Activated naive CD4-positive, alpha-beta T cell treated with anti-CD3 and anti-CD28 coated beads for 36 hours (primary cell): ENCODE results near the gene MROH8. TPM values are rescaled to one million over a fixed set of nuclear protein-coding genes. Genes with fewer than 3 reads are reported as not detected.

ENCODE experiments used
- CTCF ChIA-PET: fragments of 350-600 bp; sonication (Branson Sonifier 250); formaldehyde crosslinking; loops from one replicate; lab custom pipeline; 2021; ENCODE audit warnings: antibody characterized with exemption; lab: Charles Lee
- DNase-seq: peaks from one replicate; pipeline ENCODE4 v3.0.0-alpha.2; 2020
- H3K27ac Mint-ChIP-seq: one replicate; pipeline ENCODE4 v1.8.0; 2021; ENCODE audit warnings: mild to moderate bottlenecking, mixed read lengths
- H3K27me3 Mint-ChIP-seq: one replicate; pipeline ENCODE4 v1.8.0; 2021; ENCODE audit warnings: low read depth, mixed read lengths
- H3K36me3 Mint-ChIP-seq: one replicate; pipeline ENCODE4 v1.8.0; 2021; ENCODE audit warnings: low read depth, mixed read lengths
- H3K4me1 Mint-ChIP-seq: one replicate; pipeline ENCODE4 v1.8.0; 2021; ENCODE audit warnings: low read depth, mixed read lengths
- H3K4me3 Mint-ChIP-seq: one replicate; pipeline ENCODE4 v1.8.0; 2021; ENCODE audit warnings: mild to moderate bottlenecking, moderate library complexity, mixed read lengths
- H3K9me3 Mint-ChIP-seq: one replicate; pipeline ENCODE4 v1.8.0; 2021; ENCODE audit warnings: mixed read lengths
- intact Hi-C: fragments of 100-400 bp; cut with micrococcal nuclease; formaldehyde crosslinking; loops from one replicate; pipeline ENCODE4 v1.15.1; 2023
- total RNA-seq, 2 experiments: library from RNA; stranded (reverse); gene quantifications; one replicate each; pipeline ENCODE4 v1.2.3, GENCODE V29; 2021

Gene MROH8
- total RNA-seq, 2 experiments from 2014 or later: 0.54 to 0.91 TPM

- H3K4me1 Mint-ChIP-seq: peaks cover 3% of the 10 kb centered on the region
- no peak overlapping the region for H3K27ac Mint-ChIP-seq
- H3K27me3 Mint-ChIP-seq: no peaks in the 10 kb centered on the region
- no peaks in the 10 kb centered on the region for H3K9me3 Mint-ChIP-seq
- peaks cover 29% of the 10 kb centered on the region for H3K36me3 Mint-ChIP-seq
- H3K4me3 Mint-ChIP-seq: no peak overlapping the region
- DNase-seq: no peak
- intact Hi-C loops: no loop called here
- CTCF ChIA-PET: interaction anchor here (0.6 to 2.1 kb wide), 4 partner anchors 14 to 148 kb away, joined by 3 to 10 read pairs (median 3); no protein-coding TSS in a partner anchor
Observed at GRCh38 chr20:37209661-37210314, 30.4 kb upstream of the MROH8 start.

DNA sequence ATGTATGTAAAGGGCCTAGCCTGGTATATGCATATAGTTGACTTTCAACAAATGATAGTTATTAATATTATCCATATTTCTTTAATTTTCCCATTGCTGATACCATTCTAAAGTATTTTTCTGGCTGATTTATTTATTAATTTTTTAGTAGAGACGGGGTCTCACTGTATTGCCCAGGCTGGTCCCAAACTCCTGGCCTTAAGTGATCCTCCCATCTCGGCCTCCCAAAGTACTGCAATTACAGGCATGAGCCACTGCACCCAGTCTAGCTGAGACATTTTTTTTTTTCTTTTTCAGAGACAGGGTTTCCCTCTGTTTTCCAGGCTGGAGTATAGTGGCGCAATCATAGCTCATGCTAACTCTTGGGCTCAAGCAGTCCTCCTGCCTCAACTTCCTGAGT, 29.8 kb upstream of the MROH8 start:
- H3K36me3 Mint-ChIP-seq: peaks cover 30% of the 10 kb centered on the region
- CTCF ChIA-PET: interaction anchor here (2.1 kb wide), 1 partner anchor 14 kb away, joined by 10 read pairs; no protein-coding TSS in a partner anchor
- H3K4me1 Mint-ChIP-seq: no peaks in the 10 kb centered on the region
- no peak for DNase-seq
- no peak overlapping the region for H3K4me3 Mint-ChIP-seq
- no peaks in the 10 kb centered on the region for H3K27me3 Mint-ChIP-seq
- no peaks in the 10 kb centered on the region for H3K9me3 Mint-ChIP-seq
- intact Hi-C loops: no loop called here
- no peak overlapping the region for H3K27ac Mint-ChIP-seq

DNA sequence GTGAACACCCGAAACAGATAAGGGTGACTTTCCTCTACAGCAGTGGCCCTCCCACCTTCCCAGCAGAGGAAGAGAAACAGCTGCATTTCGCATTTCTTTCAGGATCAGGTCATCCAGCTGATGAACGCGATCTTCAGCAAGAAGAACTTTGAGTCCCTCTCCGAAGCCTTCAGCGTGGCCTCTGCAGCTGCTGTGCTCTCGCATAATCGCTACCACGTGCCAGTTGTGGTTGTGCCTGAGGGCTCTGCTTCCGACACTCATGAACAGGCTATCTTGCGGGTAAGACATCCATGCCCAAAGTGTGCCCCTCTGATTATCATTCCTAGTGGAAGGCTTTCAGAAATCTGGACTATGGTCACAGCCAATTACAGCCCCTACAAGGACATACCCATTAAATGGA, 27.8 kb upstream of the MROH8 start:
- H3K27ac Mint-ChIP-seq: no peak overlapping the region
- CTCF ChIA-PET: no interaction called here
- intact Hi-C loops: no loop called here
- peaks cover 33% of the 10 kb centered on the region for H3K36me3 Mint-ChIP-seq
- H3K27me3 Mint-ChIP-seq: no peaks in the 10 kb centered on the region
- H3K9me3 Mint-ChIP-seq: no peaks in the 10 kb centered on the region
- DNase-seq: no peak
- no peak overlapping the region for H3K4me3 Mint-ChIP-seq
- H3K4me1 Mint-ChIP-seq: no peaks in the 10 kb centered on the region

- Mint-ChIP-seq H3K36me3 (peaks cover 42% of the 10 kb centered on the region), H3K9me3 (no peaks in the 10 kb centered on the region), H3K27me3 (no peaks in the 10 kb centered on the region), H3K4me1 (no peaks in the 10 kb centered on the region), H3K4me3 (no peak overlapping the region), H3K27ac (no peak overlapping the region)
- no peak for DNase-seq
- intact Hi-C loops: no loop called here
- CTCF ChIA-PET: interaction anchor here (1.6 to 2.4 kb wide), 3 partner anchors 10 to 27 kb away, joined by 4 to 10 read pairs (median 8); no protein-coding TSS in a partner anchor
Observed at GRCh38 chr20:37205794-37206193, 26.4 kb upstream of the MROH8 start.

DNA sequence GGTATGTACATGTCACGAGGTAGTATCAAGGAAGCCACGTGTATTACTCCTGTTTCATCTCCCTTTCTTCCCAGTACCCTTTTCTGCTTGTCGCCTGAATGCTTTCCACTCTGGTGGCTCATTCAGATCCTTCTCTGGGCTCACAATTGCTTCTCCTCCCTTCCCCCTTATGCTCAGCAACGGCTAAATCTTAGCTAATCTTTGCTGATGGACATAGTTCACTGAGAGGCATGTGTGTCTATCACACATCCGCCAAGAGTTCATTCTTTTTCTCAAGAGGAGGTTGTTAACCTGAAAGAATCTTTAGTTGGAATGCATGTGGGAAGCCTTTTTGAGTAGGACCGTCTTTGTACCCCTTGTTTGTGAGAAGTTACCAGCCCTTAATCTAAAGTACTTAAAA, 25.8 kb upstream of the MROH8 start:
- H3K9me3 Mint-ChIP-seq: no peaks in the 10 kb centered on the region
- H3K4me3 Mint-ChIP-seq: no peak overlapping the region
- H3K27me3 Mint-ChIP-seq: no peaks in the 10 kb centered on the region
- no peak for DNase-seq
- H3K36me3 Mint-ChIP-seq: peaks cover 47% of the 10 kb centered on the region
- no peaks in the 10 kb centered on the region for H3K4me1 Mint-ChIP-seq
- intact Hi-C loops: no loop called here
- no peak overlapping the region for H3K27ac Mint-ChIP-seq
- CTCF ChIA-PET: interaction anchor here (1.6 to 2.4 kb wide), 3 partner anchors 9 to 26 kb away, joined by 4 to 10 read pairs (median 8); no protein-coding TSS in a partner anchor

DNA sequence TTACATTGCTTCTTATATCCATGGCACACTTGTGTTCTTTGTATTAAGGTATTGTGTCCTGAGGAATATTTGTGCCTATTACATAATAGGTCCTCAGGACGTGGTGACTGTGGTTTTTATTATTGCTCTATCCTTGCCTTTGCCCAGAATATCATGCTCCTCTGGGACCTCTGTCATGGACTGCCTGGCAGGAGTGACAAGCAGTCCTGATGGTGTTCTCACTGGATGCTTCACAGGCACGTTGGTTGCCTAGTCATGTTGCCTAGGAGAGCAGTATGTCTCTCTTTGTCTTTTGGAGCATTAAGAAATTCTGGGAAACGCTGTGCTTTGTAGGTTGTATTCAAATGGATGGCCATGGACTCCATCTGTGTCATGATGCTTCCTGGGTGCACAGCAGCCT, 24.7 kb upstream of the MROH8 start:
- H3K27ac Mint-ChIP-seq: no peak overlapping the region

DNA sequence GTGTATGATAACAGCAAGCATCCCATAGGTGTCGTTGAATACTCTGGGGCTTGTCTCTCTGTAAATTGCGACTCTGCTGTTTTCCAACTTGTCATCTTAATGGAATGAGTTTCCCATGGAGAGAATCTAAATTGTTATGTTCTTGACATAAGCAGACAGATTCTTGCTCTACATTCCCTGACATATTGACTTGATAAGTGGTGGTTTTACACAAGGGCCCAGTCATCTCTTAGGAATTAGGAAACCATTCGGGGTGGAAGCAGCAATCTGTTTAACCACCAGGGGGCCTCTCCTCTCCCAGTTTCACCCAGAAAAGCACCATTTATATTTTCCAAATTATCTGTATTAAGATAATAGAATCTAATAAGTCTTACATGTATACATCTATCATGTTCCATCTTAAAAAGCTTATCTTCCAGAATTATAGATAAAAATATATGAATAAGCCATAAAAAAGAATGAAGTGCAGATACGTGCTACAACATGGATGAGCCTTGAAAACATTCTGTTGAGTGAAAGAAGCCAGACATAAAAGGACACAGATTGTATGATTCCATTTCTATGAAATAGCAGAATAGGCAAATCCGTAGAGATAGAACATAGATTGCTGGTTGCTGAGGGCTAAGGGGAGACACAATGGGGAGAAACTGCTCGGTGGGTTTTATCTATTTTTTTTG, 23.1 kb upstream of the MROH8 start:
- peak; percentile 37 for DNase-seq
- no peak overlapping the region for H3K27ac Mint-ChIP-seq
- H3K9me3 Mint-ChIP-seq: no peaks in the 10 kb centered on the region
- CTCF ChIA-PET: interaction anchor here (1.1 kb wide), 1 partner anchor 333 kb away, joined by 3 read pairs; no protein-coding TSS in a partner anchor
- intact Hi-C loops: loop anchor here (1.0 kb wide), 1 partner anchor 332 kb away; no protein-coding TSS in a partner anchor
- no peak overlapping the region for H3K4me3 Mint-ChIP-seq
- H3K4me1 Mint-ChIP-seq: no peaks in the 10 kb centered on the region
- H3K27me3 Mint-ChIP-seq: no peaks in the 10 kb centered on the region
- H3K36me3 Mint-ChIP-seq: peaks cover 46% of the 10 kb centered on the region

More for the DNA sequence above, 24.7 kb upstream of the MROH8 start:
- DNase-seq: no peak
- Mint-ChIP-seq H3K36me3 (peaks cover 44% of the 10 kb centered on the region), H3K27me3 (no peaks in the 10 kb centered on the region), H3K4me3 (no peak overlapping the region), H3K9me3 (no peaks in the 10 kb centered on the region), H3K4me1 (no peaks in the 10 kb centered on the region)
- intact Hi-C loops: no loop called here
- CTCF ChIA-PET: interaction anchor here (1.6 kb wide), 2 partner anchors 8 to 25 kb away, joined by 4 to 10 read pairs; no protein-coding TSS in a partner anchor

GRCh38 chr20:37201827-37202162, 22.4 kb upstream of the MROH8 start:
- no peaks in the 10 kb centered on the region for H3K27me3 Mint-ChIP-seq
- no peak overlapping the region for H3K27ac Mint-ChIP-seq
- CTCF ChIA-PET: interaction anchor here (1.0 to 1.8 kb wide), 3 partner anchors 10 to 333 kb away, joined by 3 to 14 read pairs (median 6); no protein-coding TSS in a partner anchor
- no peaks in the 10 kb centered on the region for H3K9me3 Mint-ChIP-seq
- no peak for DNase-seq
- peaks cover 50% of the 10 kb centered on the region for H3K36me3 Mint-ChIP-seq
- no peak overlapping the region for H3K4me3 Mint-ChIP-seq
- intact Hi-C loops: loop anchor here (1.0 kb wide), 1 partner anchor 333 kb away; no protein-coding TSS in a partner anchor
- peaks cover 5% of the 10 kb centered on the region for H3K4me1 Mint-ChIP-seq

GRCh38 chr20:37200926-37201826, 21.8 kb upstream of the MROH8 start:
- intact Hi-C loops: no loop called here
- Mint-ChIP-seq H3K36me3 (peaks cover 54% of the 10 kb centered on the region), H3K27me3 (no peaks in the 10 kb centered on the region), H3K9me3 (no peaks in the 10 kb centered on the region), H3K4me1 (peaks cover 9% of the 10 kb centered on the region), H3K27ac (no peak overlapping the region), H3K4me3 (no peak overlapping the region)
- CTCF ChIA-PET: interaction anchor here (1.0 to 3.0 kb wide), 5 partner anchors 9 to 334 kb away, joined by 3 to 14 read pairs (median 6); no protein-coding TSS in a partner anchor
- no peak for DNase-seq

DNA sequence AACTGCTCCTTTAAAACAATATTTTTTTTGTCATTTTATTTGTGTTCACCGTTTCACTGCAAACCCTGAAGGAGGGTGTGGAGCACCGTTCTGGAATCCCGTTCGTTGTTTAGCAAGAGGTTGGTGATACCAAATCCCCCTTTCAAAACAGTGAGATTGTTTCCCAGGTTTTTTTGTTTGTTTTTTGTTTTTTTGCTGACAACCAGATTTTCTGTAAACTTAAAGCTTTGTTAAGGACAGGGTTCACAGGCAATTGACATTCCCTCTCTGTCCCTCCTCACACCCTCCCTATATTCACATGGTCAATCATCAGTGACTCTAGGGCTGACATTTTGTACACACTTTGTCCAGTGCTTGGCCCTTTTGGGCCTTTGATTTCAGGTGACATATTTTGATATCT, 21.0 kb upstream of the MROH8 start:
- CTCF ChIA-PET: interaction anchor here (1.3 to 3.0 kb wide), 3 partner anchors 8 to 12 kb away, joined by 3 to 14 read pairs (median 11); no protein-coding TSS in a partner anchor
- no peaks in the 10 kb centered on the region for H3K27me3 Mint-ChIP-seq
- intact Hi-C loops: no loop called here
- no peak for DNase-seq
- H3K4me1 Mint-ChIP-seq: peaks cover 14% of the 10 kb centered on the region
- H3K4me3 Mint-ChIP-seq: no peak overlapping the region
- peaks cover 55% of the 10 kb centered on the region for H3K36me3 Mint-ChIP-seq
- H3K27ac Mint-ChIP-seq: no peak overlapping the region
- H3K9me3 Mint-ChIP-seq: no peaks in the 10 kb centered on the region

DNA sequence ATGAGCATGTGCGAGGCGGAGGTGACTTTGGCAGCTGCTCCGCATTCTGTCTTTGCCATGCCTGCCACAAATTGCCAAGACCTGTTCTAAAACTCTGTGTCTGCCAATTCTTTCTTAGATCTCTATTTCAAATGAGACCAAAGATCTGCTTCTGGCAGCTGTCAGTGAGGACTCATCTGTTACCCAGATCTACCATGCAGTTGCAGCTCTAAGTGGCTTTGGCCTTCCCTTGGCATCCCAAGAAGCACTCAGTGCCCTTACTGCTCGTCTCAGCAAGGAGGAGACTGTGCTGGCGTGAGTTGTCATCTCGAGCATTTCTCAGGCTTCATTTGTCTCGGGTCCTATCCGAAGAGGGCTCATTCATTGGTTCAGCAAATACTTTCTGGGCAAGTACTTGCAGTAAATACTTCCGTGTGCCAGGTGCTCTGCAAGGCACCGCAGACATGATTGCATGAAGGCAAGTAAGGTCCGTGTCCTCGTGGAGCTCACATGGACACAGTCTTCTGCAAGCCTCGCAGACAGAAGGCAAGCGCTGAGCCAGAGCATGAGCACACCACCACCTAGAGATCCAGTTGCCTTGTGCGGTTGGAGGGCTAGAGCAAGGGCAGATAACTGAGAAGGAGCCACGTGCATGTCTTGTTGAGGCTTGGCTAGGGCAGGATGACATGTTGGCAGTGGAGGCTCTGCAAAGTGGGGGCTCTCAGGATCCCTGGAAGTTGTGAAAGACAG, 19.7 kb upstream of the MROH8 start:
- CTCF ChIA-PET: interaction anchor here (1.2 to 3.0 kb wide), 2 partner anchors 9 to 336 kb away, joined by 4 to 11 read pairs; no protein-coding TSS in a partner anchor
- peaks cover 48% of the 10 kb centered on the region for H3K36me3 Mint-ChIP-seq
- H3K9me3 Mint-ChIP-seq: no peaks in the 10 kb centered on the region
- H3K27ac Mint-ChIP-seq: no peak overlapping the region
- H3K4me3 Mint-ChIP-seq: no peak overlapping the region
- no peaks in the 10 kb centered on the region for H3K27me3 Mint-ChIP-seq
- peaks cover 27% of the 10 kb centered on the region for H3K4me1 Mint-ChIP-seq
- intact Hi-C loops: no loop called here
- no peak for DNase-seq
